GM20000 (cell line): ENCODE results near the gene NSF.
"Not testable (repeated sequence)": the region's sequence is repeated elsewhere in the genome, so short reads cannot be mapped to it uniquely, and the experiment has no call there.

ENCODE experiments used
- DNase-seq: peaks from one replicate; pipeline ENCODE4 v3.0.0; 2012; ENCODE audit warnings: low spot score

The NSF gene

GRCh38 chr17:46628753-46629436 lies 38.4 kb downstream of the NSF start:
- not testable (repeated sequence) for DNase-seq

DNA sequence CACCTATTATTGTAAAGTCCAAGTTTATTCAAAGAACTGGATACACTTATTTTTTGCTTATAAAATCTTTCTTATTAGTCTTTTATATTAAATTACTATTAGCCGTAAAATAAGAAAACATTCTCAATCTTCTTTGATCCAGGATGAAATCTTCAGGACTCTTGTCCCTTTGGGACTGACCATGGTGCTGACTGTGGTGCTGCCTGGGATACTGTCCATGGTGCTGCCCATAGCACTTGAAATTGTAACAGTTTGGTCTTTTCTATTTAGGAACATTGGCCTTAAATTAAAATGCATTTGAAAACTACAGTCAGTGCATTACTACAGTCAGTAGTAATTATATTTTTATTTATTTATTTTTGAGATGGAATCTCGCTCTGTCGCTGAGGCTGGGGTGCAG lies 41.7 kb downstream of the NSF start:
- not testable (repeated sequence) for DNase-seq

DNA sequence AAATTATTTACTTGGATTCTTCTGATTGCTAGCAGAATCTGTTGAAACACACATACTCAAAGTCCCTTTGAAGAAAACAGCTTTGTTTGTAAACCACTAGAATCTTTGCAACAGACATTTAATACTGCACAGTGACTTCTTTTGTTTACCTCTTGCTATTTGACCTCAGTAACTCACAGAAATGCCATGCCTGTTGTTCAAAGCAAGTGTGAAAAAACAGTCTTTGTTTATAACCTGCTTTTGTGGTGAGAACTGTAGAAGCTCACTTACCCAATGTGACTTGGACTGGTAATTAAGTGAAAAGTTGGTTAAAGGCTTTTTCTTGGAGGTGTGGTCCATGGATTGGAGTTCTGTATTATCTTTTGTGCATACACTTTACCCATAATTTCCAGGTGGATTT lies 44.4 kb downstream of the NSF start:
- DNase-seq, result not testable (repeated sequence)

GRCh38 chr17:46641861-46642656 lies 51.6 kb downstream of the NSF start:
- DNase-seq, result not testable (repeated sequence)

GRCh38 chr17:46647251-46647650 lies 56.8 kb downstream of the NSF start:
- DNase-seq, result not testable (repeated sequence)

- DNase-seq, result not testable (repeated sequence)
These were observed 57.3 kb downstream of the NSF start for GRCh38 chr17:46647688-46648278.

DNA sequence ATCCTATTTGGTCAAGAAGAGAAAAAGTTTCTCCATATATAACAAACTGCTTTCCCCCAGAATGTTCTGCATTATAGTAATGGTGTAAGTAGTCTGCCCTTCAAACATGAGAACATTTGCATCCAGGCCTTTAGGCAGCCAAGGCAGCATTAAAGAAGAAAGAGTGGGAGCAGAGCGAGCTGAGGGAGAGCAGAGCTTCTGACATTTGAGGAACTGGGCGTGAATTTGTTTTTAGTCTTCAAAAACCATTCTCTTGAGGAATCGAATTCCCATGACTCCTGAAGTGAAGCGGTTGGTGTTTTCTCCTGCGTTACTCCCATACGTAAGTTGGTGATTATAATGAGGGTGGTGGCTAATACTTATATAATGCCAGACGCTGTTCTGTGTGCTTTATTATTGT lies 58.8 kb downstream of the NSF start:
- DNase-seq, result not testable (repeated sequence)

- not testable (repeated sequence) for DNase-seq
These were observed 61.7 kb downstream of the NSF start for GRCh38 chr17:46652024-46652643.

DNA sequence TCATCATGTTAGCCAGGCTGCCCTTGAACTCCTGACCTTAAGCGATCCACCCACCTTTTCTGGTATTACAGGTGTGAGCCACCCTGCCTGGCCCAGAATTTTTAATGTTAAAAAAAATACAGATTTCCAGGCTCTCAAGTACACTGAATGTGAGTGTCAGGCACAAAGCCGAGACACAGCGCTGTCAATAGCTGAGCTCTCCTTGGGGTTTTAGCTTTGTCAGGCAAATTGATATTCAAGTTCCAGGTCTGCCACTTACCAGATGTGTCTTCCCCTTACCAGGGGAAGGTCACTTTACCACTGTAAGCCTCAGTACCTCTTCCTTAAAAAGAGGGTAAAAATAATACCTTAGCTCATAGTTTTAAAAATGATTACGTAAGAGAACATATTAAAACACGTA lies 67.8 kb downstream of the NSF start:
- DNase-seq, result not testable (repeated sequence)

- not testable (repeated sequence) for DNase-seq
These were observed 69.2 kb downstream of the NSF start for GRCh38 chr17:46659702-46660101.

GRCh38 chr17:46663123-46663522 lies 72.7 kb downstream of the NSF start:
- not testable (repeated sequence) for DNase-seq

DNA sequence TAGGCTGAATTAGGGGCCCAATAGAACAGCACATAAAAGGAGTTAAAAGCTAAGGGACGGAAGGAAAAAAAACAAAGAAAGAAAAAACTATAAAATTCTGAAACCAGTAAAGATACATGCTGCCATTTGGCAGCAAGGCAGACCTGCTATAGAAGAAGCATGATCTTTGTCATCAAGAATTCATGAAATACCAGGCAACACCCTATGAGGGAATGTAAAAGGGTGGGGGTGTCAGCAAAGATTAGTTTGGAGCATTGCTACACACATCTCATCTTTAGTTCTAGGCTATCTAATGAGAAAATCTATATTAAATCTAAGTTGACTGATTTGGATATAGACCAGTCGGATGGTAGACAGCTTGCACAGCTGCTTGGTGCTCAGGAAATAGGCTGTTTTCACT lies 73.1 kb downstream of the NSF start:
- not testable (repeated sequence) for DNase-seq

- DNase-seq, result not testable (repeated sequence)
These were observed 75.5 kb downstream of the NSF start for GRCh38 chr17:46665969-46666368.

GRCh38 chr17:46670789-46671188 lies 80.3 kb downstream of the NSF start:
- DNase-seq, result not testable (repeated sequence)

DNA sequence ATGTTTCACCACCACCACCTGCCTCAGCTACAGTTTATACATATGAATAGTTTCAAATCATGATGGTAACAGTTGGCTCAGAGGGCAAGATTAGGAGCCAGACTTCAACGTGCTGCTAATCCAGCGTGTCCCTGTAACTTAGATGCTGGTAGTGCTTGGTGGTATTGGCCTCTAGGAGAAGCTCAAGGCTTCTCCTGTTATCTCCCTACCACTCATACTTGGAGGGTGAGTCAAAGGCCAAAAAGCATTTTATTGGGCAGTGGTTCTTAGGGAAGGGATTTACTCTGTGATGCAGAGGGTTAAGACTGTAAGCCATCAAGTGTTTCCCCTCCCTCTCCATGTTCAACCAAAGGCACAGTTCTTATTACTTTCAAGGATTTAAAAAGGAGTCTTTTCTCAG lies 82.3 kb downstream of the NSF start:
- not testable (repeated sequence) for DNase-seq

DNA sequence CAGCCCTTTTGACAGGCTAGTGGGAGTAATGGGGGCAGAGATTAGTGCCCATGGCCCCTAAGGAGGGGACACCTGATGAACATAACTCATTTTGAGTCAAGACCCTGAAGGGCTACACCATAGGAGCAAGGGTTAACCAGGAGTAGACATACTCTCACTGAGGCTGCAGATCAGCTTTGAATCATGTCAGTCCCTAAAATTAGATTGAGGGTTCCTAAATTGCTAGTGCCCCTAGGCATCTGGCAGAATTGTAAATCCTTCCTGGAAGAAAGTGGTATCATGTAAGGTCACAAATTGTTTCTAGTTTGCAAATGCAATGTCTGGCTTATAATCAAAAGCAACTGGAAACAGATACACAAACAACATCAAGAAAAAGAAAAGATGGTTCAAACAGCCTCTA lies 87.3 kb downstream of the NSF start:
- DNase-seq, result not testable (repeated sequence)

DNA sequence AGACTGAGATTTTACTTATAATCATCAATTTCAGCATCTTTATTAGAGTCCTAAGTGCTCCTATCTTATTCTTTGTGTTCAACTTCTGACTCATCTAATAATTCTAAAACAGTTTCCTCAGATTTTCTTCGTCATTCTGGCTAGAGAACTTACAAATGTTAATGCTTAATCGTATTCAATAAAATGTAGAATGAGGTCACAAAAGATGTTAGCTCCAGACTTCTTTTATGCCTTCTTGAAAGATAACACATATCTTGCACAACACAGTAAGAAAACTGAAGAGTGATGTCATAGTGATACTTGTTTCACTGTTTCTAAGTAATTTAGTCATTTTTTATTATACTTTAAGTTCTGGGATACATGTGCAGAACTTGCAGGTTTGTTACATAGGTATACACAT lies 93.2 kb downstream of the NSF start:
- not testable (repeated sequence) for DNase-seq

GRCh38 chr17:46685284-46685683 lies 94.8 kb downstream of the NSF start:
- not testable (repeated sequence) for DNase-seq

DNA sequence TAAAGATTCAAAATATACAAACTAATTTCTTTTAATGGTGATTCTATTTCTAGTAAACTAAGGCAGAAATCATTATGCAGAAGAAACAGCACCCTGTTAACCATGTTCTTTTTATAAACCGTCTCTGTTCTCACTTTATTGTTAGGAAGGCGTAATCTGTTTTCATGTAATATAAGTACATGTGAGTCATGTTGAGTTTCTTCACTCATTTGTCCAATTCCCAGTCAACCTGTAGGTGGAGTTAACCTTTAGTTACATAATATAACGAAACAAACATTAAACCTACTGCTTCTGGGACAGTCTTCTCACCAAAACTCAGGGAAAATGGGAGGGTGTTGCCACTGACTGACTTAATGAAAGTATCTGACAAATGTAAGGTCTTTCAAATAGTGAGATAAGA lies 101.7 kb downstream of the NSF start:
- not testable (repeated sequence) for DNase-seq

- DNase-seq, result not testable (repeated sequence)
These were observed 102.8 kb downstream of the NSF start for GRCh38 chr17:46693283-46693682.

- not testable (repeated sequence) for DNase-seq
These were observed 106.1 kb downstream of the NSF start for GRCh38 chr17:46696522-46696921.

DNA sequence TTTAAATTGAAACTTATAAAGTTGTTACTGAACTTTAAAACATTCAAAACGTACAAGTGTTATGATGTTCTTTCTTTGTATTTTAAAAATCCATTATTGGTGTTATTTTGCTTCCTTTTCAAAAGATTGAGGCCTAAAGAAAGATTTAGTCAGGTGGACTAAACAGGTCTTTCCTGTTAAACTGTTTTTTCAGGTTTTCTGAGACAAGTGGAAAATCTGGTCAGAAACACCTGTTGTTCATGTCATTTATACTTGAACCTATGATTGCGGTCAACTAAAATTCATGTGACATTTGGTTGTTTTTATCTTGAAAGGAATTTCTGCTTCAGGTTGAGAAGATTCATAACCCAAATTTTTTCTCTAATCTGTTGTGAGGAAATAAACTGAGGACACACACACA lies 108.5 kb downstream of the NSF start:
- not testable (repeated sequence) for DNase-seq
